Activated T-helper 9 cell treated with anti-CD3 and anti-CD28 coated beads, Interleukin-2, amount 50 U/mL, for 16 hours (primary cell): Measurements from ENCODE around the gene FLII.
"Not testable (repeated sequence)": the region's sequence is repeated elsewhere in the genome, so short reads cannot be mapped to it uniquely, and the experiment has no call there.

Experiments
- DNase-seq: peaks from one replicate; pipeline ENCODE4 v3.0.0-alpha.2; 2020; ENCODE audit warnings: low read depth

FLII gene

DNA sequence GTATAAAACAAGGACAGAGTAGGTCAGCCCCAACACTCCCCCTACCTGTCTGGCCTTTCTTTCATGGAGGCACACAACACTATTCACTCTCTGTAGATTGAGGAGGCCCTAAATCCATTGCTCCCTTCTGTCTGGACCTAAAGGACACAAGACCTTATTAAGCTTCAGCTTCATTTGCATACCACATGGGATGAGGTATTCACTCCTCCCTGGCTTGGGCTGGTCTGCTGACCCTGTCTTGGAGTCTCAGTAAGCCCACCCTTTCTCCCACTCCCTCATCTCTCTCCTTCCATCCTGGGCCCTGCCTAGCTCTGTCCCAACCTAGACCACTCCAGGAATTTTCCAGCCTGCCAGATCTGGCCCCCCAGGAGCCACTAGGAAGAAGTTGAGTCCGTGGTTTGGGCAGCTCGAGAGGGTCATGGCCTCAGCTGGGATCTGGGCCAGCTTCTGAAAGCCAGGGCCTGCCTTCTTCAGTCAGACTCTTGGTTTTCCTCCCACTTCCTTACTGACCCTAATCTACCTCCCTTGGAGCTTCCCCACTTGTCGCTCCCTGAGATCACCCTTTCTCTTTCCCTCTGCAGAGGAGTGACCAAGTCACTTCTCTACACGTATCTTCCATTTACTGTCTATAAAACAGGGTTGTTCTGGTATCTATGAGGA is 39.7 kb downstream of the FLII start:
- DNase-seq, result no peak

GRCh38 chr17:18217412-18218015 is 41.0 kb downstream of the FLII start:
- DNase-seq, result peak; percentile 50

- not testable (repeated sequence) for DNase-seq
These were observed 41.6 kb downstream of the FLII start for GRCh38 chr17:18216906-18217305.

- no peak for DNase-seq
These were observed 44.8 kb downstream of the FLII start for GRCh38 chr17:18213666-18214270.

- DNase-seq, result no peak
These were observed 50.4 kb downstream of the FLII start for GRCh38 chr17:18208092-18208491.

DNA sequence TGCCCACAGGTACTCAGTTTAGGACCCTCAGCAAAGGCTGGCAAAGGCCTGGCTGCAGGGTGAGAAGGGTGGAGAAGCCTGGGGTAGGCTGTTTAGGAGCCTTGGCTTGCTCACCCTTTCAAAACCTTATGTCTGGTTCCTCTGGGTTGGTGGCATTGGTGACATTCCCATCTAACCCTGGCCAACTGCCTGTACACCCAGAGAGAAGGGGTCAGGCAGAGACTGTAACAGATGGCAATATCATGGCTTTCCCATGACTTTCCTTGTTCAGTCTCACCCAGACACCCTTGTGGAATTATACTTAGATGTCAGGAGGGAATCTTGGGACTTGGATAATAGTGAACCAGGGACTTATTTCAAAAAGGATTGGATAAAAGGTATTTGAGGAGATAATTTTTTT is 51.6 kb downstream of the FLII start:
- no peak for DNase-seq

DNA sequence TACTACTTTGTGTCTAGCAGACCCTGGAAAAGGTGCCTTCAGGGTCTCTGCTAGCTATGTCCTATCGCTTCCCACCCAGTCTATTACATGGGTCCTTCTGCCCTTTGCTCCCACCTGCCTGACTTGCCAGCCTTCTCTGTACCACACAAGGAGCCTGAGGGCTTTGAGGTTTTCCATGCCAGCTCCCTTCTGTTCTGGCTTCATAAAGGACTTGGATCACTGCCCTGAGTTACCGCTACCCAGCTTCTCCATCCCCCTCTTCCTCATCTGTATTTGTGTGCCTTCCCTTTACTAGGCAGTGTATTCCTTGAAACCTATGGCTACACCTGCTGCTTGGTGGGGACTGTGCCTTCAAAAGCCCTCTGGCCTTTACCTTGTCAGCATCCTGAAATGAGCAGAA is 52.7 kb downstream of the FLII start:
- DNase-seq, result no peak

- no peak for DNase-seq
These were observed 55.2 kb downstream of the FLII start for GRCh38 chr17:18203308-18203707.

DNA sequence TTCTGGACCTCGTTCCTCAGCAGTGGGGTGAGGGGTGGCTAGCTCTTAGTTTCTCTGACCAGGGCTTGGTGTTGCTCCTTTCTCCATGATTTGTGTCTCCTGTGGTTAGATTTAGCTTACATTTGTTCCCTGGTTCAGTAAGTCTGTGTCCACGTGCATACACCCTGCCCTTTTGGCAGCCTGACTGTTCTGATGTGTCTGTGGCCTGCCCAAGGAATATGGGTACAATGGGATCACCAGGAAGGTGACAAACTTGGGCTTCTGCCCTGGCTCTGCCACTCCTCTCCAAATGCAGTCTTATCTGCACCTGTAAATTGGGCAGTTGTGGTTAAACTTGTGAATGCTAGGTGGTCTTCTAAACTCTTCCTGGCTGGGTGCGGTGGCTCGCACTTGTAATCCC is 57.4 kb downstream of the FLII start:
- DNase-seq, result no peak

DNA sequence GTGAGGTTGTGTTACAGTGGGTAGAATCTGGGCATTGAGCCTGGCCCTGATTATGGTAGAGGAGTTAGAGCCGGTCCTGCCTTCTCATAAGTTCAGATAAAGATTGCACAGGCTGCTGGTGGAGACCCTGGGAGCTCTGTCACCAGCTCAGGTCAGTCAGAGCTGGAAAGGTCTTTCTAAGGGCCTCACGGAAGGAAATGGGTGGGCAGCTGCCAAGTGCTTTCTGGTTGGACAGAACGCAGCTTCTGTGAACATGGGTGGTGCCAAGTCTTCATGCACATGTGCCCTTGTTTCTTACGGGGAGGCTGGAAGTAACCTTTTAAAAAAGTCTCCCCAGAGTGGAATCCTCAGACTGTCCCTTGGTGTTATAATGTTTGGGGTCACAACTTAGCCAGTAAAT is 60.0 kb downstream of the FLII start:
- no peak for DNase-seq

DNA sequence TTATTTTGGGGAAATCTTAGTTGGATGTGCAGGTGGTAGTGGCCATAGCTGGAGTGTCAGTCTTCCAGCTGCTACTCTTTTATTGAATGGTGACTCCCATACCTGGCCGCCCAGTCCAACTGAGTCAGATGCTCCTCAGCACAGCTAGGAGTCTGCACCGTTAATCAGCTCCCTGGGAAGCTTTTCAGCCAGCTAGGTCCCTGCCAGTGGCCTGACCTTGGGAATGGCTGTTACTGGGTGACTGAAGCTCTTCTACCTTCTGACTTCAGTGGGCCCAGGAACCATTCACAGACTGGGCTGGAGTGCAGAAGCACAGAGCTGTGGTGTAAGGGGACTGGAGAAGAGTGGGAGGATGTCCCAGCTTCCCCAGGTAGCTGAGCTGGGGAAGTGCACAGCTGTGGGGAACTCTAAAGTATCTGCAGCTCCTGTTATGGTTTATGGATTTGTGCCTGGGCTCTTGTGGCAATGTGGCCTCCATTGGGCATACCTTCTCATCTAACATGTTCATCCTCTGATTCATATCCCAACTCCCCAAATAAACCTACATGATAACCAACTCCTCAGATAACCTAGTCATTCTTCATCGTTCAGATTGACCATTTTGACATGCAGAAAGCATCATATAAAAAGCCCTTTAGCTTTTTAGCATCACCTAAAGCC is 60.9 kb downstream of the FLII start:
- no peak for DNase-seq

DNA sequence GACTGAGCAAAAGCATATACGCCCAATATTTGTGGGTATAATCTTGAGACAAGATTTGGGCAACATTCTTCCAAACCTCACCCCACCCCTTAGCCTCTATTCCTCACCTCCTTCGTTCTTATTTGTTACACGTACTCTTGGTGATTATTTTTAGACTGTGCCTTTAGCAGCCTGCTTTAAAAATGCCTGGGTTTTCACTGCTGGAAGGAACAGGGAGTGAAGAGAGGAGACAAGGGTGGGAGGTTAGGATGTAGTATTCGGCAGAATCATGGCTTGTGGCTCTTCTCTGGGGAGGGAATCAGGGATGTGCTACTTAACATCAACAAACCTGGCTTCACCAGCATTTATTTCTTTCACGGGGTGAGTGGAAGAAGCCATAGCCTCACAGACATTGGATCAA is 63.3 kb downstream of the FLII start:
- no peak for DNase-seq
